CD4-positive, alpha-beta T cell (primary cell): ENCODE data around the gene USP32. TPM values are rescaled to one million over a fixed set of nuclear protein-coding genes. Genes with fewer than 3 reads are reported as not detected.

Source experiments
- ATAC-seq: fragments of 200-7000 bp; cut with Tn5 transposase; one replicate; pipeline ENCODE4 v1.10.0; 2022; ENCODE audit warnings: mild to moderate bottlenecking; ENCODE audit not compliant: poor library complexity
- CTCF ChIA-PET: fragments of 350-600 bp; sonication (Branson Sonifier 250); formaldehyde crosslinking; loops from one replicate; lab custom pipeline; 2021; ENCODE audit warnings: antibody characterized with exemption, inconsistent platforms; lab: Charles Lee
- POLR2A ChIA-PET: fragments of 350-600 bp; sonication (Branson Sonifier 250); formaldehyde crosslinking; loops from one replicate; lab custom pipeline; 2021; ENCODE audit warnings: antibody characterized with exemption, inconsistent platforms; lab: Charles Lee
- DNase-seq, 14 experiments: peaks; one replicate each; pipeline ENCODE4 v3.0.0-alpha.2; 2013 to 2020; ENCODE audit warnings: mixed read lengths in 2 of 14
- H3K27ac ChIP-seq, 2 donors: one replicate each; pipeline versions ENCODE4 v1.5.1 to v1.7.0; 2013; ENCODE audit warnings: low read length in 2 of 2, low read depth in 1 of 2, mild to moderate bottlenecking in 1 of 2
- H3K27me3 ChIP-seq, 2 experiments: 1 replicate in 1 of 2; 2 replicates in 1 of 2; pipeline versions ENCODE4 v1.6.1 to v1.7.0; 2013; ENCODE audit warnings: low read length in 2 of 2, control low read depth in 1 of 2, mild to moderate bottlenecking in 1 of 2, moderate library complexity in 1 of 2; ENCODE audit not compliant: insufficient read depth in 2 of 2, control insufficient read depth in 1 of 2
- H3K36me3 ChIP-seq: one replicate; pipeline ENCODE4 v1.6.1; 2013; ENCODE audit warnings: low read length, control low read depth; ENCODE audit not compliant: insufficient read depth
- H3K4me1 ChIP-seq: one replicate; pipeline ENCODE4 v1.6.1; 2013; ENCODE audit warnings: low read length, control low read depth; ENCODE audit not compliant: insufficient read depth
- H3K4me3 ChIP-seq: one replicate; pipeline ENCODE4 v1.5.1; 2013; ENCODE audit warnings: mild to moderate bottlenecking, low read length, moderate library complexity
- H3K9me3 ChIP-seq, 2 experiments: 1 replicate in 1 of 2; 2 replicates in 1 of 2; pipeline versions ENCODE4 v1.6.1 to v1.7.0; 2013; ENCODE audit warnings: low read length in 2 of 2, mild to moderate bottlenecking in 2 of 2, control low read depth in 1 of 2, moderate library complexity in 1 of 2; ENCODE audit not compliant: control insufficient read depth in 1 of 2, insufficient read depth in 1 of 2
- H3K27ac Mint-ChIP-seq: one replicate; pipeline ENCODE4 v1.8.0; 2020; ENCODE audit warnings: mixed read lengths
- H3K27me3 Mint-ChIP-seq: one replicate; pipeline ENCODE4 v1.8.0; 2021; ENCODE audit warnings: mixed read lengths
- H3K36me3 Mint-ChIP-seq: one replicate; pipeline ENCODE4 v1.8.0; 2021; ENCODE audit warnings: low read depth, mixed read lengths
- H3K4me1 Mint-ChIP-seq: one replicate; pipeline ENCODE4 v1.8.0; 2021; ENCODE audit warnings: low read depth, mixed read lengths
- H3K4me3 Mint-ChIP-seq: one replicate; pipeline ENCODE4 v1.8.0; 2020; ENCODE audit warnings: mild to moderate bottlenecking, mixed read lengths
- H3K9me3 Mint-ChIP-seq: one replicate; pipeline ENCODE4 v1.8.0; 2020; ENCODE audit warnings: mixed read lengths
- intact Hi-C, 2 experiments: fragments of 100-400 bp; cut with DNase I in 1 of 2; cut with micrococcal nuclease in 1 of 2; formaldehyde crosslinking; loops; one replicate each; pipeline versions ENCODE4 v1.15.1 to v1.9.0; 2023 to 2025; cut with DNase I, micrococcal nuclease
- total RNA-seq, 174 experiments: library from RNA in 2 of 174; stranded (reverse) in 2 of 174; gene quantifications; one replicate each; pipeline ENCODE4 v1.2.3 and lab custom pipeline; 2021 to 2026
- TF ChIP-seq, protein P1 (sequence below): fragments of 200-600 bp; IDR thresholded peaks from one replicate; pipeline ENCODE4 v1.8.0; 2022; ENCODE audit warnings: antibody characterized with exemption, mild to moderate bottlenecking

USP32 gene
- total RNA-seq, 2 experiments from 2014 or later, result 23.9 to 24.7 TPM

DNA sequence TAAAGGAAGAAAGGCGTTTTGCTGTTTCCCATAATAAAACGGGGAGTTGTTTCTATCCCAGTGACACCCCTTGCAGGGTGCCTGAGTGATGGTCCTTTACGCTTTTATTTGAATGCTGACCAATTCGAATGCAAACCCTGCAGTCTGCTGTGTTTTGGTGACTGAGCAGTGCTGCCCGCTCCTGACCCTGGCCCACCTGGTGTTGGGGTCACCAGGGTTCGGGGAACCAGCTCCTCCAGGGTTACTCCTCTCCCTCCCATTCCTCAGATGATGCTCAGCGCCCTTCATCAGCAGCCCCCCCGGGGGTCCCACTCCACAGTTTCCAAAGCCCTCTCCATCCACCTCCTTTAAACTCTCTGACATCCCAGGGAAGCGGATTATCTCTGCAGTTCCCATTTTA is 236.1 kb downstream of the USP32 start:
- Histone ChIP-seq H3K4me1 (peaks cover 9% of the 10 kb centered on the region), H3K36me3 (no peaks in the 10 kb centered on the region), H3K27me3 (peaks cover 14 to 22% of the 10 kb centered on the region in 2 experiments), H3K27ac (no peak overlapping the region), H3K9me3 (peaks cover 0 to 4% of the 10 kb centered on the region in 2 experiments), H3K4me3 (no peak overlapping the region)
- Mint-ChIP-seq H3K9me3 (no peaks in the 10 kb centered on the region), H3K27me3 (peaks cover 56% of the 10 kb centered on the region), H3K36me3 (no peaks in the 10 kb centered on the region), H3K4me3 (no peak overlapping the region), H3K27ac (no peak overlapping the region), H3K4me1 (peaks cover 9% of the 10 kb centered on the region)
- ChIA-PET POLR2A (no interaction called here), CTCF (no interaction called here)
- ATAC-seq (no peak), DNase-seq (no peak)
- intact Hi-C loops, result no loop called here
- TF ChIP-seq, protein P1, sequence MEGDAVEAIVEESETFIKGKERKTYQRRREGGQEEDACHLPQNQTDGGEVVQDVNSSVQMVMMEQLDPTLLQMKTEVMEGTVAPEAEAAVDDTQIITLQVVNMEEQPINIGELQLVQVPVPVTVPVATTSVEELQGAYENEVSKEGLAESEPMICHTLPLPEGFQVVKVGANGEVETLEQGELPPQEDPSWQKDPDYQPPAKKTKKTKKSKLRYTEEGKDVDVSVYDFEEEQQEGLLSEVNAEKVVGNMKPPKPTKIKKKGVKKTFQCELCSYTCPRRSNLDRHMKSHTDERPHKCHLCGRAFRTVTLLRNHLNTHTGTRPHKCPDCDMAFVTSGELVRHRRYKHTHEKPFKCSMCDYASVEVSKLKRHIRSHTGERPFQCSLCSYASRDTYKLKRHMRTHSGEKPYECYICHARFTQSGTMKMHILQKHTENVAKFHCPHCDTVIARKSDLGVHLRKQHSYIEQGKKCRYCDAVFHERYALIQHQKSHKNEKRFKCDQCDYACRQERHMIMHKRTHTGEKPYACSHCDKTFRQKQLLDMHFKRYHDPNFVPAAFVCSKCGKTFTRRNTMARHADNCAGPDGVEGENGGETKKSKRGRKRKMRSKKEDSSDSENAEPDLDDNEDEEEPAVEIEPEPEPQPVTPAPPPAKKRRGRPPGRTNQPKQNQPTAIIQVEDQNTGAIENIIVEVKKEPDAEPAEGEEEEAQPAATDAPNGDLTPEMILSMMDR, result no peak

DNA sequence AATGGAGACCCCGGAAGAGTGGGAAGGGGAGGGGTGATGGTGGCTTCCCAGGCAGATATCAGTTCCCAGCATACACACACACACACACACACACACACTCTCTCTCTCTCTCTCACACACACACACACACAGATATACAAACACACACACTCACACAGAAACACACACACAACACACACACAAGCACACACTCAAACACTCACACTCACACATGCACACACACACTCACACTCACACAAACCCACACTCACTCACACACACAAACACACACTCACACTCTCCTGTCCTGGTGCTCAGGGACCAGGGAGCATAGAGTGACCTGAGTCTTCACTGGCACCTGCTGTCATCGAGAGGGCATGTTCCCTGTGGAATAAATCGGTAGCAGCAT is 236.5 kb downstream of the USP32 start:
- H3K27ac ChIP-seq, result no peak overlapping the region
- peaks cover 18 to 26% of the 10 kb centered on the region in 2 experiments for H3K27me3 ChIP-seq
- Mint-ChIP-seq H3K9me3 (no peaks in the 10 kb centered on the region), H3K4me3 (no peak overlapping the region), H3K4me1 (peaks cover 13% of the 10 kb centered on the region), H3K27me3 (peaks cover 59% of the 10 kb centered on the region), H3K27ac (no peak overlapping the region), H3K36me3 (no peaks in the 10 kb centered on the region)
- H3K9me3 ChIP-seq, result peaks cover 0 to 7% of the 10 kb centered on the region in 2 experiments
- DNase-seq, result no peak
- no peak overlapping the region for H3K4me3 ChIP-seq
- ChIA-PET CTCF (no interaction called here), POLR2A (no interaction called here)
- no peak for ATAC-seq
- TF ChIP-seq, protein P1, result no peak
- intact Hi-C loops, result no loop called here
- H3K36me3 ChIP-seq, result no peaks in the 10 kb centered on the region
- peaks cover 13% of the 10 kb centered on the region for H3K4me1 ChIP-seq

DNA sequence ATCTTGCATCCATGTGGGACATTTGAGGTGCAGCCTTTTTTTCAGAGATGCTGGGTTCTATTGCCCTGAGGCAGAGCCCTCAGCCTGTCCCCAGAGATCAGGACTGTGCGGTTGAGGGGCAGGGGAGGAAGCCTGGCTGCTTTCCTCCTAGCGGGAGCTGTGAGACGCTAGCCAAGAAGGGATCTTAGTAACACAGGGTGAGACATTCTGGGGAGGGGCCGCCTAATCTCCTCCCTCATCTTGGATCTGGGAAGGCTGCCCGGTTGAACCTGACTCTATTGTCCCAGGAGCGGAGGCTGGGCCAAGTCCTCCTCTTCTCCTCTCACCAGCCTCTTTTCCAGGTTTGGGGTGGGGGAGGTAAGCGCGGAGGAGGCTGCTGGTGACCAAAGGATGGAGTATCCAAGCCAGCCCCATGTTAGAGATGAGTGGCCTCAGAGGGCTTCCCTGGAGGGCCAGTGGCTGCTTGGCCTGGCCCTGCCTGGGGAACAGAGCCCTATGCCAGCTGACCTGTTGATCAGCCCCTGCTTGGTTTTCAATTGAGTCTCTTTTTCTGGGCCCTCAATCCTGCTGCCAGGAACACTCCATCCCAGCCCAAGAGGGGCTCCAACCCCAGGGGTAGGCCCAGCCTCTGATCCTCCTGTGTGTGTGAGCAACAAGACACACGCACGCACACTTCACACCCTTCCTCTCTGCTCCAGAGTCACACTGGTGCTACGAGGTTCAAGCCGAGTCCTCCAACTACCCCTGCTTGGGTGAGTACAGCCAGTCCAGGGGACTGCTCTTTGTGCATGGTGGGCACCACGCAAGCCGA is 237.1 kb downstream of the USP32 start:
- H3K27ac ChIP-seq, result no peak overlapping the region
- H3K4me3 ChIP-seq, result no peak overlapping the region
- H3K27me3 ChIP-seq, result peaks cover 22 to 27% of the 10 kb centered on the region in 2 experiments
- no peak overlapping the region for H3K27ac Mint-ChIP-seq
- ChIA-PET CTCF (no interaction called here), POLR2A (no interaction called here)
- peaks cover 13% of the 10 kb centered on the region for H3K4me1 Mint-ChIP-seq
- H3K4me3 Mint-ChIP-seq, result no peak overlapping the region
- intact Hi-C loops, result no loop called here
- H3K9me3 Mint-ChIP-seq, result no peaks in the 10 kb centered on the region
- H3K36me3 ChIP-seq, result no peaks in the 10 kb centered on the region
- no peak for DNase-seq
- H3K27me3 Mint-ChIP-seq, result peaks cover 56% of the 10 kb centered on the region
- ATAC-seq, result no peak
- TF ChIP-seq, protein P1, result no peak
- H3K36me3 Mint-ChIP-seq, result no peaks in the 10 kb centered on the region
- peaks cover 0 to 7% of the 10 kb centered on the region in 2 experiments for H3K9me3 ChIP-seq
- peaks cover 18% of the 10 kb centered on the region for H3K4me1 ChIP-seq
